HG03439 (cell line): ENCODE results near the gene CRAMP1.

Experiments
- ATAC-seq: cut with Tn5 transposase; IDR thresholded peaks from one replicate; pipeline ENCODE4 v1.9.1; 2021; ENCODE audit warnings: mild to moderate bottlenecking, moderate library complexity; ENCODE audit not compliant: unreplicated experiment

Gene CRAMP1

GRCh38 chr16:1655909-1656807 is 44.0 kb downstream of the CRAMP1 start:
- ATAC-seq: no peak

- no peak for ATAC-seq
Measured at GRCh38 chr16:1656808-1657617, 44.9 kb downstream of the CRAMP1 start.

- ATAC-seq: no peak
Measured at GRCh38 chr16:1657841-1658240, 45.7 kb downstream of the CRAMP1 start.

- no peak for ATAC-seq
Measured at GRCh38 chr16:1659031-1659430, 46.9 kb downstream of the CRAMP1 start.

- ATAC-seq: no peak
Measured at GRCh38 chr16:1661826-1662225, 49.7 kb downstream of the CRAMP1 start.

GRCh38 chr16:1662543-1662942 is 50.4 kb downstream of the CRAMP1 start:
- ATAC-seq: no peak

- ATAC-seq: no peak
Measured at GRCh38 chr16:1665829-1666228, 53.7 kb downstream of the CRAMP1 start.

GRCh38 chr16:1666316-1666715 is 54.2 kb downstream of the CRAMP1 start:
- no peak for ATAC-seq

GRCh38 chr16:1667271-1667670 is 55.1 kb downstream of the CRAMP1 start:
- no peak for ATAC-seq

- no peak for ATAC-seq
Measured at GRCh38 chr16:1667916-1668315, 55.8 kb downstream of the CRAMP1 start.

GRCh38 chr16:1668612-1669319 is 56.6 kb downstream of the CRAMP1 start:
- ATAC-seq: no peak

- ATAC-seq: no peak
Measured at GRCh38 chr16:1669698-1670097, 57.5 kb downstream of the CRAMP1 start.

GRCh38 chr16:1670371-1670770 is 58.2 kb downstream of the CRAMP1 start:
- ATAC-seq: no peak

- ATAC-seq: no peak
Measured at GRCh38 chr16:1670866-1671265, 58.7 kb downstream of the CRAMP1 start.

GRCh38 chr16:1673424-1674151 is 61.4 kb downstream of the CRAMP1 start:
- no peak for ATAC-seq

GRCh38 chr16:1674306-1674705 is 62.1 kb downstream of the CRAMP1 start:
- no peak for ATAC-seq

GRCh38 chr16:1674751-1675664 is 62.8 kb downstream of the CRAMP1 start:
- ATAC-seq: no peak

- ATAC-seq: no peak
Measured at GRCh38 chr16:1676661-1677060, 64.5 kb downstream of the CRAMP1 start.

GRCh38 chr16:1677339-1677738 is 65.2 kb downstream of the CRAMP1 start:
- ATAC-seq: no peak
